Stimulated activated CD4-positive, alpha-beta T cell treated with anti-CD3 and anti-CD28 coated beads, Interleukin-1b, Interleukin-23, amount 100 ng/mL, for 1 hour (primary cell): ENCODE results near the gene HPF1.
"Not testable (repeated sequence)": the region's sequence is repeated elsewhere in the genome, so short reads cannot be mapped to it uniquely, and the experiment has no call there.

ENCODE experiments used
- DNase-seq, 2 donors: peaks; one replicate each; pipeline ENCODE4 v3.0.0-alpha.2; 2020; ENCODE audit warnings: low read depth in 2 of 2

Gene HPF1

GRCh38 chr4:169757575-169758184 is at the start of gene HPF1:
Gene HPF1 (minus strand): TSS chr4:169757944. CDS start chr4:169757877, 67 bp downstream.
- DNase-seq = peak; percentile 82 to 92

DNA sequence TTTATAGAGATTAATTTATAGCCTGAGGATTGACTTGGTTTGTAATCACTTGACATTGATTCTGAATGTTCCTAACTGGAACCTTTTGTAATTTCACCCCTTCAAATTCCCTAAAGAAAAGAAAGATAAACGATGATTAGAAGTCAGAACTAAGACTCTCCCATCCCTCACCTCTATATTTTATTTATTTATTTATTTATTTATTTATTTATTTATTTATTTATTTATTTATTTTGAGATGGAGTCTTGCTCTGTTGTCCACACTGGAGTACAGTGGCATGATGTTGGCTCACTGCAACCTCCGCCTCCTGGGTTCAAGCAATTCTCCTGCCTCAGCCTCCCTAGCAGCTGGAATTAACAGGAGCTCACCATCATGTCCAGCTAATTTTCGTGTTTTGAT is 49.0 kb upstream of the HPF1 start:
- DNase-seq = not testable (repeated sequence)

- DNase-seq = no peak
Measured at GRCh38 chr4:169803413-169803812, 45.7 kb upstream of the HPF1 start.

DNA sequence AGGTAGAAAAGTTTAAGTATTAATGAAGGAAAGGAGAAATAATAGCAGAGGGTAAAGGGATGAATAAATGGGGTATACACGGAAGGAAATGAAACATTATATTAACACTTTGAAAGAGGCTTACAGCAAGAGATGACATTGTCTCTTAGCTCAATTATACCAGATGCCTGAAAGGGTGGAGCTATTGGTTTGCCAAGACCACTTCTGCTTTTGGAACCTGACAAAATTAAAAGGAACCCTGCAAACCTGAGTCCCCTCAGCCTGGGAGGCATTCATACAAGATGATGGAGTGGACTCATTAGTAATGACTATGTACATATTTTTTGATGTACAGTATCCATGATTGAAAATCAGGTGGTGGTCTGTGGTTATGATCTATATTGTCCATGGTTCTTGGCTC is 45.1 kb upstream of the HPF1 start:
- no peak for DNase-seq

DNA sequence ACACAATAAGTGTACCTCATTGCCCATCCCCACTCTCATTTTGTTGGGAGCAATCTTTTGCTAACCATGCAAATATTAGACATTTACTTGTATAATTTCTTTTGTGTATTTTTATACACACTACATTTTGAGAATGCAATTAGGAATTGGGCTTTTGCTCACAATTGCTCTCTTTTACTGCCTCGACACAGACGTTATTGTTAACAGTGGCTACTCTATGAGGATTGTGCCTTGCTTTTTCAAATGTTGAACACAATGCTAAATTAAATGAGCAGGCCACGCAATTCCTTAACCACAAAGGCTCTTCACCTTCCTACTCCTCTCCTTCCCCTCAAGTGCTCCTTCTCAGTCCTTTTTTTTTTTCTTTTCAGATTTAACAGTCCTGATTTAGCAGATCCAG is 42.8 kb upstream of the HPF1 start:
- DNase-seq = no peak

DNA sequence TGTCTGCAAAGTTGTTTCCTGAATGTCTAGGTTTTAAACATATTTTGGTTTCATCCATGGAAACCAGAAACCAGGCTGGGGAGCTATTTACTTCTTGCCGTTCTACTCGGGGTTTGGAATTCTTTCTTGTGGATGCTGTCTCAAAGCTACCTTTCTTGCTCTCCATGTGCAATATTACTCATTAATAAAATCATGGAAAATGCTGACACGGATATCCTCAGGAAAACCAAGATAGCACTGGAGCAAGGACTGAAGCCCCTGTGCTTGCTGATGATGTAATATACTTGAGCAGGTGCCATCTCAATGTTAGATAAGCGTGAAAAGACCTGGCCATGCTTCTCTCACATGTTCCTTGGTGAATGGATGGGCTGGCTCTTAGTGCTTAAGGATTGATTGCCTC is 41.5 kb upstream of the HPF1 start:
- DNase-seq = no peak

DNA sequence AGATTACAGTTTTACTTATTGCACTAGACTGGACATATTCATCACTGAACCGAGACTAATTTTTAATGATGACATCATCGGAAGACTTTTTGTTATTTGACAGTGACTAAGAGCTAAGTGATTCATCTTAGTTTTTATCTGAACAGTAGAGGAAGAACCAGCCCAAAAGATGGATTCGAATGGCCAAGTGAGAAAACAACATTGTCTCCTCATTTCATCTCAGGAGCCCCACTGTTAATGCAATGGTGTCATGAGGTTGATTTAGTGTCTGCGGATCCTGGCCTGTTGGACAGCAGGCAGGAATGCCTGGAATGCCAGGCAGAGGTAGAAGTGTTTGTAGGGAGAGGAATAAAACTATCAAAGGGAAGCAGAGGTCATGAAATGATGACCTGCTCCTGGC is 37.8 kb upstream of the HPF1 start:
- DNase-seq = no peak

GRCh38 chr4:169791527-169792156 is 33.9 kb upstream of the HPF1 start:
- no peak for DNase-seq

- DNase-seq = no peak
Measured at GRCh38 chr4:169791062-169791461, 33.3 kb upstream of the HPF1 start.

DNA sequence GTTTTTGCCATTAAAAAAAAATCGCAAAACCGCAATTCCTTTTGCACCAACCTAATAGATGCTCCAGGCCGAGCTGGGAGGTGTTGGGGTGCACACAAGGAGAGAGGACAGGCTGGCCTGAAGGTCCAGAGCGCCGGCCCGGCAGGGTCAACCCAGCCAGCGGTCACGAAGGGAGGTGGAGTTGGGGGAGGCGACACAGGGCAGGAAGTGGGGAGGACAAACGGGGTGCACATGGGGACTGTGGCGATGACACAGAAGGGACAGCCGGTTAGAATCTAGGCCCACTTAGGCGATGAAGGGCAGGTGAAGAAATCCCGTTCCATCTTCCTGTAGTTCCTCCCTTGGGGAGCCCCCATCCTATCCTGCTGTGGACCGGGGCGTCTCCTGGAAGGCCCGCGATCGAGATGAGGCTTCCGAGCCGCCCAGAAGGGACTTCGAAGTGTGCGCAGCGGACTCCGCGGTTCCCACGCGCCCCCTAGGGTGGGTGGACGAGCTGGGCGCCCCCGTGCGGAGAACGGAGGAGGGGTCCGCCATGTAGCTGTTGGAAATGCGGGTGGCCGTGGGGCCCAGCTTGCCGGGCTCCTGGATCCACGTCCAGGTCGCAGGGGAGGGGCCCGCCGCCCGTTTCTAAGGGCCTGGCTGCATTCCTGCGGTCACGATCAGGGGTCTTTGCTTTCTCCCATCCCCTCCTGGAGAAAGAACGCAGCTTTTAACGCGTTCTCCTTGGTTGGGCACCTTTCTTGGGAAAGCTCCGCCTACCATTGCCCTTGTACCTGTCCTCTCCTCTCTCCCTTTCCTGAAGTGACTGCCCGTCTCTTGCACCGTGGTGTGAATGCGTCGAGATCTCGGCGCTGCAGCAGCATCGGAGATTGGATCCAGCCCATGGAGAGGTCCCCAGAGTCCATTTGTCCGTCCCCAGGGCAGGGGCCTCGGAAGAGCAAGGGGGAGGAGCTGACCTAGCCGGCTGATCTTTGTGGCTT is 17.0 kb upstream of the HPF1 start:
- no peak for DNase-seq

DNA sequence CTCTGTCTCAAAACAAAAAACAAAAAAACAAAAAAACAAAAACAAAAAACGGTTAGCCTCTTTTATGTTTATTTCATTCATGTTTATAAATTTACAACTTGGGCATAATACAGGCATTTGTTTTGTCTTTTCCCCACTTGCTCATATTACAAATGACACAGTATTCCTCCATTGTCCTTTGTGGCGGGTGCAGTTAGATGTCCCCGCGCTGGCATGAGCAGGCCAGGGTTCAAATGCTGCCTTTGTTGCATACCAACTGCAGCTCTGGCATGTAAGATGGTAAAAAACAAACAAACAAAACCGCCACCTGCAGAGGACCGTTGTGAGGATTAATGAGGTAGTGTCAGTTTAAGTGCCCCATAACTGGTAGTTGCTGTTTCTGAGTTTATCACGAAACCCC is 16.1 kb upstream of the HPF1 start:
- no peak for DNase-seq

- not testable (repeated sequence) for DNase-seq
Measured at GRCh38 chr4:169771556-169772080, 13.9 kb upstream of the HPF1 start.

DNA sequence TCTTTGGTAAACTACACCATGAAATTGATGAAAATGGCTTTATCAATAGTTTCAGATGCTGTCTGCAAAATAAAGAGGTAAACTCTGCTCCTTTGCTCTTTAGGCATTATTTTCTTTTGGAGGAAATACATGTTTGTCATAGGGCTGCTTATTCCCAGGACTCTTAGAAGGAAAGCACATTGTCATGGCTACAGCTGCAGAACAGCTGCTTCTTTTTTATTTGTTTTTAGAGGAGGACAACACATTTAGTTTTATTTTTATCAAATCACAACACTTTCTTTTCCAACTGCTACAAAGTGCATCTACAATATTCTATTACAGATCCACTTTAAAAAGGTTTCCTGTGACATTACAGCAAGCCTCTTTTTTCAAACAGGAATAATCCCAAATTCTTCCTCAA is 12.7 kb upstream of the HPF1 start:
- no peak for DNase-seq

DNA sequence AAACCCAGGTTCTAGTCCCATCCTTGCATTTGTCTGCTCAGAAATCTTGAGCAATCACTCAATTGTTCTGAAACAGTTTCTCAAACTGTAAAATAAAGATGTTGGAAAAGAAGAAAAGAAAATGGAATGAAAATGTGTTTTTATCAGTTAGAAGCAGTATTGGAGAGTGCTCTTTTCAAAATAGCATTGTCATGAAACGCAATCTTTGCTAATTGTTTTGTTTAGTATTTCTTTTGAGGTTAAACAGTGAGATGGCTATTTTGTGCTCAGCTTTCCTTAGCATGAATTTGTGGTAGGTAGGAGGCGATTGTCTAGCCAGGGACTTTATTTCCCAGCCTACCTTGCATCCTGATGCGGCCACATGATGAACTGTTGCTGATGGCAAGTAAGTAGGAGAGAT is 10.6 kb upstream of the HPF1 start:
- DNase-seq = no peak

GRCh38 chr4:169766741-169767140 is 9.0 kb upstream of the HPF1 start:
- no peak for DNase-seq

- no peak for DNase-seq
Measured at GRCh38 chr4:169765835-169766234, 8.1 kb upstream of the HPF1 start.

DNA sequence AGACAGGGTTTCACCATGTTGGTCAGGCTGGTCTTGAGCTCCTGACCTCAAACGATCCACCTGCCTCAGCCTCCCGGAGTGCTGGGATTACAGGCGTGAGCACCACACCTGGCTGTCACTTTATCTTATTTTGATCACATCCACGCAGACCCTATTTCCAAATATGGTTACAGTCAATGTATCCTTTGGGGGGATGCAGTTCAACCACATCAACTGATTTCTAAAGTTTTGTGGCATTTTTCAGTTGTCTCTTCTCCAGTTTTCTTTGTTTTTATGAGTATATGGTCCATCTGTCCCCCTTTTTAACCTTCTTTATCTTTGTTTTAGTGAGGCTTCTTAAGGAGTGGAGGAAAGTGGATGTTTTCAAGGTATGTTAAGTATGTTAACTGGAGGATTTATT is 4.1 kb upstream of the HPF1 start:
- DNase-seq = no peak

- no peak for DNase-seq
Measured at GRCh38 chr4:169758401-169758962, 738 bp upstream of the HPF1 start.

DNA sequence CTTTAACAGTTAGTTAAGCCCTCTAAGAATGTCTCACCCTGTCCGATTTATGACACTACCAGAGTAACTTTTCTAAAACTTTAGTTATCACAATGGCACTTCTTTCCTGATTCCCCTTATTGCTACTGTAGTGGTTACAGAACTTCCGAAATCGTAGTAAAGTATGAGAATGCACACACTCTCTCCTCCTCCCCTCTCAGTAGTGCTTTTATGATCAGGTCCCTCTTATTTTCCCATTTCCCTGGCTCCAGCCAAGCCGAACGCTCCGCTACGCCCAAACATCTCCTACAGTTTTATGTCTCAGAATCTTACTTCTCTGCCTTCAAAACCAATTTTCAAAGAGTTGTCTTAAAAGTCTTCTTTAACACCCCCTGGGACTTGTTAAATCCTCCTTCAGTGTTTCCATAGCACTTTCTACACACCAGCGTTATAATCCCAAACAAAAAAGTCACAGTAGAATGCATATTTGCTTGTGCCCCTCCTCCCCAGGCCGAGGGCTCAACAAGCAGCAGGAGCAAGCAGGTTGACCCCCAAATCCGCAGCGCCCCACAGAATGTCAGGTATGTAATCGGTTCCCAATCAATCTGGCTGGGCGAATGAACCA is 671 bp downstream of the HPF1 start:
- no peak for DNase-seq

GRCh38 chr4:169745291-169745690 is 12.5 kb downstream of the HPF1 start:
- DNase-seq = no peak

- DNase-seq = no peak
Measured at GRCh38 chr4:169744601-169745000, 13.1 kb downstream of the HPF1 start.

GRCh38 chr4:169741569-169741968 is 16.2 kb downstream of the HPF1 start:
- no peak for DNase-seq
